Mesendoderm (in vitro differentiated cells): ENCODE data around the gene SCN2B.

Experiments
- DNase-seq: peaks from one replicate; pipeline ENCODE4 v3.0.0; 2013
- H2AK5ac ChIP-seq: 2 replicates; pipeline ENCODE4 v1.6.1; 2013; ENCODE audit warnings: low read length, inconsistent platforms
- H2BK120ac ChIP-seq: 2 replicates; pipeline ENCODE4 v1.6.1; 2013; ENCODE audit warnings: low read depth, mild to moderate bottlenecking, low read length, moderate library complexity, mixed read lengths
- H2BK15ac ChIP-seq: replicated peaks from 2 replicates; pipeline ENCODE4 v1.6.1; 2013; ENCODE audit warnings: low read depth, mild to moderate bottlenecking, moderate library complexity
- H2BK5ac ChIP-seq: 2 replicates; pipeline ENCODE4 v1.6.1; 2013; ENCODE audit warnings: low read length, inconsistent platforms
- H3K18ac ChIP-seq: 2 replicates; pipeline ENCODE4 v1.6.1; 2013; ENCODE audit warnings: mild to moderate bottlenecking, low read length, mixed read lengths
- H3K23ac ChIP-seq: one replicate; pipeline ENCODE4 v1.6.1; 2013; ENCODE audit warnings: low read length
- H3K27ac ChIP-seq: 2 replicates; pipeline ENCODE4 v1.5.1; 2013; ENCODE audit warnings: low read depth, mild to moderate bottlenecking, inconsistent platforms, low read length, moderate library complexity
- H3K27me3 ChIP-seq: 2 replicates; pipeline ENCODE4 v1.6.1; 2013; ENCODE audit warnings: low read length, control low read depth, mild to moderate bottlenecking, inconsistent platforms; ENCODE audit not compliant: insufficient read depth, poor library complexity
- H3K36me3 ChIP-seq: 2 replicates; pipeline ENCODE4 v1.6.1; 2013; ENCODE audit warnings: low read length, inconsistent platforms; ENCODE audit not compliant: control insufficient read depth, insufficient read depth
- H3K4ac ChIP-seq: one replicate; pipeline ENCODE4 v1.6.1; 2013; ENCODE audit warnings: low read depth, mild to moderate bottlenecking, low read length, moderate library complexity
- H3K4me1 ChIP-seq: 2 replicates; pipeline ENCODE4 v1.6.1; 2013; ENCODE audit warnings: low read depth, low read length, inconsistent platforms; ENCODE audit not compliant: control insufficient read depth
- H3K4me2 ChIP-seq: 2 replicates; pipeline ENCODE4 v1.6.1; 2013; ENCODE audit warnings: low read length
- H3K4me3 ChIP-seq: 2 replicates; pipeline ENCODE4 v1.5.1; 2013; ENCODE audit warnings: mild to moderate bottlenecking, low read length
- H3K56ac ChIP-seq: one replicate; pipeline ENCODE4 v1.6.1; 2013; ENCODE audit warnings: low read length
- H3K79me1 ChIP-seq: 2 replicates; pipeline ENCODE4 v1.6.1; 2013; ENCODE audit warnings: low read length, inconsistent platforms
- H3K79me2 ChIP-seq: 2 replicates; pipeline ENCODE4 v1.6.1; 2013; ENCODE audit warnings: mild to moderate bottlenecking, low read length; ENCODE audit not compliant: control insufficient read depth, insufficient read depth
- H3K9ac ChIP-seq: 2 replicates; pipeline ENCODE4 v1.6.1; 2013; ENCODE audit warnings: low read length, inconsistent platforms
- H4K5ac ChIP-seq: one replicate; pipeline ENCODE4 v1.6.1; 2013; ENCODE audit warnings: low read length
- H4K8ac ChIP-seq: one replicate; pipeline ENCODE4 v1.6.1; 2013; ENCODE audit warnings: low read depth, mild to moderate bottlenecking, control low read depth, low read length, moderate library complexity
- WGBS: extraction: QIAGEN DNeasy Blood & Tissue Kit; methylation state at CpG from one replicate; pipeline ENCODE4 v1.1.7; 2013; ENCODE audit warnings: low lambda C conversion rate, missing lambda C conversion rate; ENCODE audit not compliant: insufficient coverage; ENCODE audit errors: extremely low coverage; 5-methylcytosine and 5-hydroxymethylcytosine counted together

SCN2B gene

DNA sequence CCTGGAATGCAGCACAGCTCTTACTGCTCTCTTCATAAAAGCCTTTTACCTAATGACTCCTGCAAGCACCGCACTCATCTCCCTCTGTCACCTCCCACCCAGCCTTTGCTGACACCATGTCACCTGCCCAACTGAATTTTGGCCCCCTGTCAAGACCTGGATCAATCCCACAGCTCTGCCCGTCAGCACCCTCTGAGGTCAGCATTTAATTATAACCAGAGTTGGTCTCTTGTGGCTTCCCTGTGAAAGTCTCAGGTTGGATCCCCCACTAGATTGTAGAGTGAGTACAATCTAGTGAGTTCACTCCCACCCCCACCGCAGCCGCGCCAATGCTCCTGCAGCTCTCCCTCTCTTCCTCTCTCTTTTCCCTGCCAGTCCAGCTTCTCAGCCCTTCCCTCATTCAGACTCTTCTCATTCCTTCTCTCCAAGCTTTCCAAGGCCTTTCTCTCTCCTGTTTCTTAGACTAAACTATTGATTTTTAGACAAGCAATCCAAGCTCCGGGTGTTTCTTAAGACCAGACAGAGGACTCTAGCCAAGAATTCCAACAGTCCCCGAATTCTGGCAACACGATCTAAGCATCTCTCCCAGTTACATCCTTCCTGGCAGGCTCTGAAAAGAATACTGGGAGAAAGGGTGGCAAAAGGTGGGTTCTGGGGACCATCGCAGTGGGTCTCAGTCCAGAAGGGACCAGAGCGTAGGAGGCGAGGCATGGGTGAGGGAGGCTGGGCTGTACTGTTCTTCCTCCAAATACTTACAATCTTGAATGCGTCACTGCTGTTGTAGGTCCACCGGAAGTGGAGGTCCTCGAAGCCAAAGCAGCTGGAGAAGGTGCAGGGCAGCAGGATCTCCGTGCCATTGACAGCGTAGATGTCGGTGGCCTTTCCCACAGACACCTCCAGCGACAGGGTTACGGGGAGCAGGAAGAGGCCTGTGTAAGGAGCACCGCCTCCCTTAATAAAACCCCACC, 31.9 kb downstream of the SCN2B start:
- Histone ChIP-seq H3K9ac (no peak overlapping the region), H3K79me1 (no peaks in the 10 kb centered on the region), H4K5ac (no peak overlapping the region), H3K27me3 (no peaks in the 10 kb centered on the region), H2BK15ac (no peak overlapping the region), H3K4ac (no peak overlapping the region), H2BK5ac (no peak overlapping the region), H3K4me1 (no peaks in the 10 kb centered on the region), H3K27ac (no peak overlapping the region), H3K56ac (no peak overlapping the region), H3K4me3 (no peak overlapping the region), H4K8ac (no peak overlapping the region), H2BK120ac (no peak overlapping the region), H3K4me2 (no peak overlapping the region), H3K23ac (no peak overlapping the region), H3K18ac (no peak overlapping the region), H2AK5ac (no peak overlapping the region), H3K36me3 (no peaks in the 10 kb centered on the region), H3K79me2 (no peaks in the 10 kb centered on the region)
- DNase-seq = no peak
- WGBS = no CpG with 5 or more reads among the region's 20 CpGs

DNA sequence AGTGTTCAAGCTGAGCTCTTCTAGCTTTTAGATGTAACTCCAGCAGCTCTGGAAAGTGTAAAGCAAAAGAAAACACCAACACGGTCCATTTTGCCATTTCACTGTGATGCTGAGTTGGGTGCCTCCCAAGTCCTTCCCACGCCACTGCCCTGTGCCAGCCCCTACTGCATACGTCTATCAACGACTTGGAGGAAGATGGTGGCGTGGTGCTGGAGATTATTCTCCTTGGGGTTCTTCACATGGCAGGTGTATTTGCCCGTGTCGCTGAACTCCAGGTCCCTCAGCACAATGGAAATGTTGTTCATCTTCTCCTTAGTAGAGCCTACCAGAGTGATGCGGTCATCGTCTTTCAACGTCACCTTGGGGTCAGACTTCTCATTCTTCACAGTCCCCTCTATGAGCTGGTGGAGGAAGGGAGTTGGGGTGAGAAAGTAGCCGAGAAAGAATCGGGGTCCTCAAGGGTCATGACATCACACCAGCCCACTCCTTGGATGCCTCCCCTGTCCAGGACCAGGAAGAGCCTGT, 32.7 kb downstream of the SCN2B start:
- Histone ChIP-seq H3K79me1 (no peaks in the 10 kb centered on the region), H3K79me2 (no peaks in the 10 kb centered on the region), H3K23ac (no peak overlapping the region), H3K36me3 (no peaks in the 10 kb centered on the region), H2AK5ac (no peak overlapping the region), H2BK120ac (no peak overlapping the region), H3K4me1 (no peaks in the 10 kb centered on the region), H3K27ac (no peak overlapping the region), H3K4me2 (no peak overlapping the region), H2BK5ac (no peak overlapping the region), H3K4me3 (no peak overlapping the region), H4K8ac (no peak overlapping the region), H3K18ac (no peak overlapping the region), H3K4ac (no peak overlapping the region), H4K5ac (no peak overlapping the region), H3K9ac (no peak overlapping the region), H3K56ac (no peak overlapping the region), H2BK15ac (no peak overlapping the region), H3K27me3 (no peaks in the 10 kb centered on the region)
- no peak for DNase-seq
- WGBS = no CpG with 5 or more reads among the region's 12 CpGs

DNA sequence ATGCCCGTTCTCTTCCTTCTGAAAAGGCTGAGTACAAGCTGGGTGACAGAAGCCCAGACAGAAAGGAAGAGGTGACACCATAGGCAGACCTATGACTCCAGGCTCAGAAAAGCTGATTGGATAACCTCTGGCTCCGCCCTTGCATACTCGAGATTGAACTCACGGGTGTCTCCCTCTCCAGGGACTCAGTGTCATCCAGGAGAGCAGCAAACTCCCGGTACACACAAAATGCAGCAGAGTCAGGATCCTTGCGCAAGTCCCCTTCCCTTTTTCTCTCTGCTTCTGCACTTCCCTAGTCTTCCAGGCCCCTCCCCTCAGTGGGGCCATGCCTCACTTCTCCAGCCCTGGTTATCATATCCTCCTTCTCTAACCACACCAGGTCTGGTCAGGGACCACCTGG, 33.6 kb downstream of the SCN2B start:
- H3K4me3 ChIP-seq = no peak overlapping the region
- H2BK5ac ChIP-seq = no peak overlapping the region
- H2BK15ac ChIP-seq = no peak overlapping the region
- no peak overlapping the region for H3K9ac ChIP-seq
- no peaks in the 10 kb centered on the region for H3K36me3 ChIP-seq
- no peaks in the 10 kb centered on the region for H3K4me1 ChIP-seq
- H2BK120ac ChIP-seq = no peak overlapping the region
- no peak overlapping the region for H3K56ac ChIP-seq
- H3K27me3 ChIP-seq = no peaks in the 10 kb centered on the region
- no peak for DNase-seq
- H3K27ac ChIP-seq = no peak overlapping the region
- H3K79me1 ChIP-seq = no peaks in the 10 kb centered on the region
- H4K8ac ChIP-seq = no peak overlapping the region
- H3K4me2 ChIP-seq = no peak overlapping the region
- H3K4ac ChIP-seq = no peak overlapping the region
- no peaks in the 10 kb centered on the region for H3K79me2 ChIP-seq
- no peak overlapping the region for H3K23ac ChIP-seq
- no peak overlapping the region for H3K18ac ChIP-seq
- H2AK5ac ChIP-seq = no peak overlapping the region
- WGBS = no CpG with 5 or more reads among the region's 6 CpGs
- no peak overlapping the region for H4K5ac ChIP-seq

DNA sequence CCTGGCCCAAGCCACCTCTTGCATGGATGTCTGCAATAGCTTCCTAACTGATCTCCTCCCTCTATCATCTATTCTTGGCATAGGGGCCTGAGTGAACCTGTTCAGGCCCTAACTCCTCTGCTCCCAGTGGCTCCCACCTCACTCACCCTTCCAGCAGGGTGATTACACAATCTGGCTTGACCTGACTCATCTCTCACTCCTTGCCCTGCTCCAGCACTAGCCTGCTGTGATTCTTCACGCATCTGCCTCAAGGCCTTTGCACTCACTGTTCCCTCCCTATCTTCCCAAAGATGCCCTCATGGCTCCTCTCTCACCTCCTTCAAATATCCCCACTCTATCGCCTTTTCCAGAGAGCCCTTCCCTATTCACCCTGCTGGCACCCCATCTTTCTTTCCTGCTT, 34.4 kb downstream of the SCN2B start:
- H3K23ac ChIP-seq = no peak overlapping the region

DNA sequence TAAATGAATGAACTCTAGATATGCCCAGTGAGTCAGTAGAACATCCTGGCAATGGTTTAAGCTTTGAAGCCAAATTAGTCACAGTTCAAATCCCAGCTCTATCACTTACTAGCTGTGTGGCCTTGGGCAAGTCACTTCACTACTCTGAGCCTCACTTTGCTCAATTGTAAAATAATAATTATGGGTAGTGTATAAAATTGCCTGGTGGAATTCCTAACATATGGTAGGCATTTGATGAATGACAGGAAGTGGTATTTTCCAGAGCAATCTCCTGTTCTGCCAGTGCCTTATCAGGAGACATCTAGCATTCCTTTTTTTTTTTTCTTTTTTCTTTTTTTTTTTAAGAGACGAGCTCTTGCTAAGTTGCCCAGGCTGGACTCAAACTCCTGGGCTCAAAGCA, 36.9 kb downstream of the SCN2B start:
- Histone ChIP-seq H3K4me2 (no peak overlapping the region), H3K4me1 (no peaks in the 10 kb centered on the region), H3K23ac (no peak overlapping the region), H2BK5ac (no peak overlapping the region), H3K9ac (no peak overlapping the region), H2AK5ac (no peak overlapping the region), H2BK120ac (no peak overlapping the region), H3K36me3 (no peaks in the 10 kb centered on the region), H3K79me1 (no peaks in the 10 kb centered on the region), H3K4me3 (no peak overlapping the region), H3K56ac (no peak overlapping the region), H2BK15ac (no peak overlapping the region), H3K4ac (no peak overlapping the region), H3K27ac (no peak overlapping the region), H4K8ac (no peak overlapping the region), H3K79me2 (no peaks in the 10 kb centered on the region), H3K27me3 (no peaks in the 10 kb centered on the region), H3K18ac (no peak overlapping the region), H4K5ac (no peak overlapping the region)
- DNase-seq = no peak
- WGBS = no CpG with 5 or more reads among the region's 1 CpG

More for the DNA sequence above, 34.4 kb downstream of the SCN2B start:
- Histone ChIP-seq H3K18ac (no peak overlapping the region), H3K9ac (no peak overlapping the region), H3K4me3 (no peak overlapping the region), H2BK120ac (no peak overlapping the region), H3K4me1 (no peaks in the 10 kb centered on the region), H3K27me3 (no peaks in the 10 kb centered on the region), H4K5ac (no peak overlapping the region), H2BK15ac (no peak overlapping the region), H3K27ac (no peak overlapping the region), H3K4ac (no peak overlapping the region), H3K4me2 (no peak overlapping the region), H3K79me2 (no peaks in the 10 kb centered on the region), H3K56ac (no peak overlapping the region), H2BK5ac (no peak overlapping the region), H2AK5ac (no peak overlapping the region), H3K36me3 (no peaks in the 10 kb centered on the region), H3K79me1 (no peaks in the 10 kb centered on the region), H4K8ac (no peak overlapping the region)
- no CpG with 5 or more reads among the region's 2 CpGs for WGBS
- peak; percentile 60 for DNase-seq
